Upper lobe of left lung (tissue), 4 donors: ENCODE measurements around the gene SUSD2.

ENCODE experiments used
- CTCF ChIP-seq, 6 experiments: fragments of 450-650 bp in 4 of 6; fragments of 200-600 bp in 2 of 6; sonication (generic) in 2 of 6; IDR thresholded peaks; one replicate each; pipeline ENCODE4 v1.5.1; 2016 to 2019; ENCODE audit warnings: antibody characterized with exemption in 6 of 6
- POLR2AphosphoS5 ChIP-seq, 2 donors: sonication (generic); formaldehyde crosslinking; IDR thresholded peaks; one replicate each; pipeline ENCODE4 v1.5.1; 2017; ENCODE audit warnings: antibody characterized with exemption in 2 of 2

DNA sequence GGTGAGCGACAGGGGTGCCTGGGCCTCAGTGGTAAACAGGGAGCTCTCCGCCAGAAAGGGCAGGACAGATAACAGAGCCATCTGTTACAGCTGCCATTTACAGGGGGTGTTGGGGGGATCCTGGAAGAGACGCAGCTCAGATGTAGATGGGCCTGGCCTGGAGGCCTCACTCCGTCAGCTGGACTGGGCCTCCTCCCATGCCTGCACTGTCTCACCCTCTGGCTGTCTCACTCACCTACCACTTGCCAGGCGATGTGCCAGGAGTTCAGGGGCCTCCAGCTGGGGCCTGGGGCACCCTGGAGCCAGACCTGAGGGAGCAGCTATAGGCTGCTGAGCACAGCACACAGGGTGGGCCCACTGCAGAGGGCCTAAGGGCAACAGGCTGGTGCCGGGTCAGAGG lies 16.3 kb upstream of the SUSD2 start:
- TF ChIP-seq CTCF (IDR thresholded peaks at IDR 0.05) (no peak), POLR2AphosphoS5 (IDR thresholded peaks at IDR 0.05) (no peak)
